ENCODE measurements around the gene ADCY6.

GRCh38 chr12:48814262-48815125 is 25.6 kb upstream of the ADCY6 start:
- TF ChIP-seq YY1 (IDR thresholded peaks at IDR 0.05; ENCODE audit: insufficient read depth, insufficient read length) (no peak), SUZ12 (IDR thresholded peaks at IDR 0.05; ENCODE audit: extremely low read depth, insufficient read depth, insufficient read length) (no peak), ZNF274 (IDR thresholded peaks at IDR 0.05; ENCODE audit: low read depth, low read length) (no peak)

Data from NT2/D1 (cell line).